SU-DHL-6 (cell line): Measurements from ENCODE around the gene CPZ.

Source experiments
- H2AFZ ChIP-seq: fragments of 200-600 bp; sonication (generic); 2 replicates; pipeline ENCODE4 v1.6.1; 2014; ENCODE audit warnings: low read depth, mild to moderate bottlenecking, moderate library complexity, mixed read lengths, antibody characterized with exemption, low read length; ENCODE audit not compliant: severe bottlenecking
- H3F3A ChIP-seq: fragments of 200-600 bp; shearing (Covaris generic); 2 replicates; pipeline ENCODE4 v1.6.0; 2016; ENCODE audit warnings: antibody characterized with exemption, mild to moderate bottlenecking; ENCODE audit not compliant: insufficient read depth
- H3K27ac ChIP-seq: fragments of 200-600 bp; sonication (generic); 2 replicates; pipeline ENCODE4 v1.5.1; 2016; ENCODE audit warnings: low read depth, mild to moderate bottlenecking, low read length, moderate library complexity, mixed read lengths
- H3K27me3 ChIP-seq: fragments of 200-600 bp; sonication (generic), shearing (Covaris generic); 2 replicates; pipeline ENCODE4 v1.6.0; 2014; ENCODE audit warnings: mild to moderate bottlenecking, low read length
- H3K36me3 ChIP-seq: fragments of 200-600 bp; sonication (generic); 2 replicates; pipeline ENCODE4 v1.6.1; 2014; ENCODE audit warnings: mild to moderate bottlenecking, low read length, mixed read lengths
- H3K4me2 ChIP-seq: fragments of 300-600, 200-600 bp; shearing (Covaris generic), sonication (generic); 2 replicates; pipeline ENCODE4 v1.6.0; 2014; ENCODE audit warnings: low read length, low read depth, mild to moderate bottlenecking; ENCODE audit not compliant: poor library complexity, severe bottlenecking
- H3K4me3 ChIP-seq: fragments of 200-600 bp; sonication (generic); 2 replicates; pipeline ENCODE4 v1.5.1; 2014; ENCODE audit warnings: antibody characterized with exemption, low read length, mild to moderate bottlenecking, mixed read lengths; ENCODE audit not compliant: insufficient read depth, poor library complexity, severe bottlenecking
- H3K79me2 ChIP-seq: fragments of 200-600 bp; sonication (generic); 2 replicates; pipeline ENCODE4 v1.6.1; 2014; ENCODE audit warnings: mild to moderate bottlenecking, low read length, moderate library complexity; ENCODE audit not compliant: insufficient read depth
- H3K9ac ChIP-seq: fragments of 200-600 bp; sonication (generic); 2 replicates; pipeline ENCODE4 v1.7.0; 2014; ENCODE audit warnings: mild to moderate bottlenecking, low read length
- H3K9me2 ChIP-seq: fragments of 200-600 bp; sonication (generic); replicated peaks from 2 replicates; pipeline ENCODE4 v1.6.1; 2014; ENCODE audit warnings: low read length; ENCODE audit not compliant: insufficient read depth
- H3K9me3 ChIP-seq: fragments of 200-600 bp; sonication (generic); 2 replicates; pipeline ENCODE4 v1.6.1; 2014; ENCODE audit warnings: low read length, mixed read lengths; ENCODE audit not compliant: insufficient read depth
- H4K20me1 ChIP-seq: fragments of 200-600 bp; sonication (generic); 2 replicates; pipeline ENCODE4 v1.6.1; 2014; ENCODE audit warnings: low read depth, mild to moderate bottlenecking, antibody characterized with exemption, low read length, moderate library complexity, mixed read lengths
- CTCF ChIP-seq: fragments of 200-600 bp; sonication (generic); IDR thresholded peaks from one replicate; pipeline ENCODE4 v1.5.1; 2017; ENCODE audit warnings: antibody characterized with exemption, mild to moderate bottlenecking, low read length, moderate library complexity; ENCODE audit not compliant: insufficient read depth, poor library complexity, severe bottlenecking
- EZH2phosphoT487 ChIP-seq: fragments of 200-600 bp; sonication (generic), shearing (Covaris generic); conservative IDR thresholded peaks from 2 replicates; pipeline ENCODE4 v1.6.1; 2018; ENCODE audit warnings: mild to moderate bottlenecking, antibody characterized with exemption, low read length, moderate library complexity, mixed read lengths

Gene CPZ

GRCh38 chr4:8643441-8643840, 50.9 kb downstream of the CPZ start:
- H3K9me3 ChIP-seq, result no peaks in the 10 kb centered on the region
- H3K4me2 ChIP-seq, result no peak overlapping the region
- no peaks in the 10 kb centered on the region for H4K20me1 ChIP-seq
- H3K4me3 ChIP-seq, result no peak overlapping the region
- no peak for TF ChIP-seq EZH2phosphoT487
- TF ChIP-seq CTCF, result no peak
- no peak overlapping the region for H2AFZ ChIP-seq
- no peak overlapping the region for H3K27ac ChIP-seq
- H3K9ac ChIP-seq, result no peak overlapping the region
- H3K9me2 ChIP-seq, result no peaks in the 10 kb centered on the region
- H3F3A ChIP-seq, result no peaks in the 10 kb centered on the region
- H3K36me3 ChIP-seq, result no peaks in the 10 kb centered on the region
- no peaks in the 10 kb centered on the region for H3K79me2 ChIP-seq
- no peaks in the 10 kb centered on the region for H3K27me3 ChIP-seq

GRCh38 chr4:8643986-8644385, 51.4 kb downstream of the CPZ start:
- H3K4me3 ChIP-seq, result no peak overlapping the region
- no peaks in the 10 kb centered on the region for H3K9me3 ChIP-seq
- H3K36me3 ChIP-seq, result no peaks in the 10 kb centered on the region
- TF ChIP-seq CTCF (no peak), EZH2phosphoT487 (no peak)
- no peak overlapping the region for H3K9ac ChIP-seq
- H3K27ac ChIP-seq, result no peak overlapping the region
- no peaks in the 10 kb centered on the region for H3K79me2 ChIP-seq
- H3K27me3 ChIP-seq, result no peaks in the 10 kb centered on the region
- H2AFZ ChIP-seq, result no peak overlapping the region
- no peak overlapping the region for H3K4me2 ChIP-seq
- no peaks in the 10 kb centered on the region for H4K20me1 ChIP-seq
- no peaks in the 10 kb centered on the region for H3F3A ChIP-seq
- H3K9me2 ChIP-seq, result no peaks in the 10 kb centered on the region

GRCh38 chr4:8644461-8644891, 51.9 kb downstream of the CPZ start:
- Histone ChIP-seq H4K20me1 (no peaks in the 10 kb centered on the region), H3K4me2 (no peak overlapping the region), H3K4me3 (no peak overlapping the region), H3K9me2 (no peaks in the 10 kb centered on the region), H3F3A (no peaks in the 10 kb centered on the region), H3K9me3 (no peaks in the 10 kb centered on the region), H3K36me3 (no peaks in the 10 kb centered on the region), H3K27me3 (no peaks in the 10 kb centered on the region), H3K9ac (no peak overlapping the region), H2AFZ (no peak overlapping the region), H3K79me2 (no peaks in the 10 kb centered on the region), H3K27ac (no peak overlapping the region)
- no peak for TF ChIP-seq CTCF
- TF ChIP-seq EZH2phosphoT487, result no peak
